GM18517 (cell line): ENCODE results near the gene GALNT10.

Source experiments
- ATAC-seq: cut with Tn5 transposase; IDR thresholded peaks from one replicate; pipeline ENCODE4 v1.9.1; 2021; ENCODE audit warnings: mild to moderate bottlenecking, moderate library complexity; ENCODE audit not compliant: unreplicated experiment

The GALNT10 gene

DNA sequence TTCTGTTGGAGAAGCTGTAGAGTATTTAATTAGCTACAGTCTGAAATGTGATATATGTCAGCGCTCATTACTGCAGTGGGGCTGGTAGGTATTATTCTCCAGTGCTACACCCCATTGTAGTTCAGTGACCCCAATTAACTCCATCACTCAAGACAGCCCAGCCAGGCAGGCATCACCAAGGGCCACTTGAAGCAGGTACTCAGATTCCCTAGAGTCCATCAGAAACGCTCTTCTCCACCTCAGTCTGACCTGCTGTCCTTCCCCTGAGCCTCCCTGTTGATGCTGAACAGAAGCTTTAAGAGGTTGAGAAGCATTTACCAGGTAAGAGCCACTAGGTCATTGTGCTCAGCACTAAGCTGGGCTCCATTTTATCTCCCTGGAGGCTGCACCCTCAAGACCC is 71.8 kb downstream of the GALNT10 start:
- ATAC-seq: no peak

DNA sequence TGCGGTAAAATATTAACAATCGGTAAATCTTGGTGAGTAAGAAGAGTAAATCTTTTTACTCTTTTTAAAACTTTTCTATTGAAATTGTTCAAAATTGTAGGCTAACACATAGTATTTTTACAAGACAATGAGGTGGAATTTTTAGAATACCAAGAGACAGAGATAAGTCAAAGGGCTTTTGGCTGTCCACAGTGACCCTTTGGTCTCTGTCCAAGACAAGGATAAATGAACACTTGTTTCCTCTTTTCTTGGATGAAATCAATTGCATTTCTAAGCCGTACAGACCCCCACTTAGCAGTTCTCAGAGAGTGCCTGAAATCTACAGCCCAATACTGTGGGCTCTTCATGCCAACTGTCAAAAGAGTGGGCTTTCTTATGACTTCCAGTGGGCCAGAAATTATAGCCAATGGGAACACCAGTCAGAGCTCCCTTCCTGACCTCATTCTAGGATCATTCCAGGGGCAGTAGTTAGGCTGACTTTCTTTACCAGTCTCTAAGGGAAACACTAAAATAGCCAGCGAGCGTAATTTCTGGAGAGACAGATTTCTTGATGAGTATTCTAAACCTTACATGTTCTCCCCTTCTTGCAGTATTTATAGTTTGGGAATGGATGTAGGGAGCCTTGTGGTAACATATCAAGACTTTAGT is 74.1 kb downstream of the GALNT10 start:
- ATAC-seq: no peak

DNA sequence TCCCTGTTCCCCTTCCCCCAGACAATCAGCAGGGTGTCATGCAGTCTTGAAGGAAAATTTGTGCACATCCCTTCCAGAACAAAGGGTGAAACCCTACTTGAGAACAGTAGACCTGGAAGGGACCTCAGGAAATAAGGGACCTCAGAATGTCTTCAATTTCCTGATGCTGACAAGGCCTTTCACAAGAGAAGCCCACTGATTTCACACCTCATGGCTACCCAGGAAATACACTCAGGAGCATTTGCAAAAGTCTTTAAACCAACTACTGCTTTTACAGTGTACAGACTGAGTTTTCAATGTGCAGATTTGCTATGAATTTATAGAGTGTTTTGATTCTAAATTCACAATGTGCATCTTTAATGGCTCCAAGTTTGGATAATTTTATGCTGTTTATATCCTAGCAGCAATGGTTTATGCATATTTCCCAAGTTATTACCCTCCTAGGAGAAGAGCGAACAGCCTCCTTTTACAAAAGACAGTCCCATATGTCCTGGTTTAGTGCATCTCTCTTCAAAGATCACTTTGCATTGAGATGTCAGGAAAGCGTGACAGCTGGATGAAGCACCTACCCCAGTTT is 74.8 kb downstream of the GALNT10 start:
- no peak for ATAC-seq

DNA sequence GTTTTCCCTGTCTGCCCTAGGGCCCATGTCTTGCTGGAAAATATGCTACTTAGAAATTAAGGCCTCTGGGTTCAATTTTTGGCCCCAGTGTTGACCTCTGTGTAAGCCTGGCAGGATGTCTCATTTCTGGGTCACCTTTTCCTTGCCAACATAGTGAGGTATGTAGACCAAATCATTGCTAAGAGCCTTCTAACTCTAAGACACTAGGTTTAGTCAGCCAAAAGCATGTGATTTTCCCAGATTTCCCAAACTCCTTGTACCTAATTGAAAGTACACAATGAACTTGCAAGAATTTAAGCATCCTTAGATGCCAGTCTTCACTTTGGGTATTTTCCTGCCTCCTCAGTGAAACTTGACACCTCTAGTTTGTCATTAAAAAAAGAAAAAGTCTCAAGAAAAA is 77.0 kb downstream of the GALNT10 start:
- no peak for ATAC-seq

DNA sequence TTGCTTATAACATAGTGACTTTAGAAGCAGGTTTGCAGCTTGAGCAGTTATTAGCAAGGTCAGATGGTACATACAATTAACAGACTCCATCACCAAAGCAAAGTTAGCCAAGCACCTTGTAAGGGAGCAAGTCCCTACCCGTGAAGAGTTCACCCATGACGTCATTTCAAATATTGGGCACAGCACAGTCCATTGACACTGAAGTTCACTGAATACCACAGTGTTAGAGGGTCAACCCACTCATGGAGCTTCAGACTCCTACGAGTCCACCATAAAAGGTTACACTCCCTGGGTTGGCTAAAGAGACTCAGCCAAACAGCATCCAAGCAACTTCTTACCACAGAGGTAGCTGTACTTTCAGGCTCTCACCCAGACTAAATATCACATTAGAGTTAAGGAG is 77.5 kb downstream of the GALNT10 start:
- ATAC-seq: no peak

DNA sequence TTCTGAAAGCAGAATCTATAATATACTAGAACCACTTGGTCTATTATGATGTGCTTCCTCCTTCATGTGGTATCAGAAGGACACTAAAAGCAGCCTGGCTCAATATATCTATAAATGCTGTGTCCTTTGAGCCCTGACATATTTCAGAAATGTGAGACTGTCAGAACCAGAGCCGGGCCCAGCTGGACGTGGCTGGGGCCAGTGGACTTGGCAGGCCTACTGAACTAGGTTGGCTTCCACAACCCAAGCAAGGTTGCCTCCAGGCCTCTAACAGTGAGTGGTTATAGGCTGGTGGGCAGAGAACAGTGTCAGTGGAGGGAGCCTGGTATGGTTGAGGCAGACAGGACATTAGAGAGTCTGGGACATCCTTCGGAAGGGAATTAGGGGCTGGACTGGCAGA is 78.9 kb downstream of the GALNT10 start:
- ATAC-seq: no peak

DNA sequence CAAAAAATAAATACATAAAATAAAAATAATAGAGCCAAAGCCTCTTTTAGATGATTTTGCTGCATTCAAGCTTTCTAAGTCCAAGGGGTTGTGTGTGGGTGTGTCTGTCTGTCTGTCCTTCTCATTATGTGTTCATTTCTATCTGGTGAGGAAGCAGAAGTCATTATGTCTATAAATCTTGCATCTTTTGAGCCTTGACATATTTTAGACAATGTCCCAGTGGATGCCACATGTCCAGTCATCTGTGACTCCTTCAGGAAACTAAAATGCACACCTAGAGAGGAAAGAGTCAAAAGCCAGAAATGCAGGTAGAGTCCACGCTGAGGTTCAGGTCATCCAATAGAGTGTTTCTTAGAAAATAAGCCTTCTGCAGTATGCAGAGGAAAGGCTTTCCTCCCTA is 80.9 kb downstream of the GALNT10 start:
- no peak for ATAC-seq

DNA sequence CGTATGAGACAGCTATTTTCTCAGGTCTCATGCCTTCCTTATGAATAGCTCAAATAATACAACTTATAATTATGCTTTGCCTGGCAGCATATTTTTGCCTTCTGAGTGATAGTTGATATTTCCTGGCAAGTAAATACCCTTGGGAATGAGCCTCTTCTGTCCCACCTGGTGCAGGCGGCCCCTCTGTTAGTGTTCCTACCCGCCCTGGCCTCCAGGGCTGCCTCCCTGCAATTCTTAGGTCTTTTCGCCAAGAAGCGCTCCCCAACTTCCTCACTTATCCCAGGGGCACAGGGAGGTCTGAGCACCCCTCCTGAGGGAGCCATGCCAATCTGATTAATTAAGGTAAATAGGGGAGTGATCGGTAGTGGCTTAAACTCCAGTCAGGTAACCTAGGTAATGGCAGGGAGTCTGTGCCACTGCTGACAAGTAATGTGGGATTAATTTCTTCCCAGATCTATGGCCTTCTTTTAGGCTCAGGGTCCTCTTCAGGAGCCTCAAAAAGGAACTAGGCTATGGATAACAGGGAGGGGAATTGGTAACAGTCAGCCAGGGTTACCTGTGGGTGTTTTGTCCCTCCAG is 81.5 kb downstream of the GALNT10 start:
- ATAC-seq: no peak

DNA sequence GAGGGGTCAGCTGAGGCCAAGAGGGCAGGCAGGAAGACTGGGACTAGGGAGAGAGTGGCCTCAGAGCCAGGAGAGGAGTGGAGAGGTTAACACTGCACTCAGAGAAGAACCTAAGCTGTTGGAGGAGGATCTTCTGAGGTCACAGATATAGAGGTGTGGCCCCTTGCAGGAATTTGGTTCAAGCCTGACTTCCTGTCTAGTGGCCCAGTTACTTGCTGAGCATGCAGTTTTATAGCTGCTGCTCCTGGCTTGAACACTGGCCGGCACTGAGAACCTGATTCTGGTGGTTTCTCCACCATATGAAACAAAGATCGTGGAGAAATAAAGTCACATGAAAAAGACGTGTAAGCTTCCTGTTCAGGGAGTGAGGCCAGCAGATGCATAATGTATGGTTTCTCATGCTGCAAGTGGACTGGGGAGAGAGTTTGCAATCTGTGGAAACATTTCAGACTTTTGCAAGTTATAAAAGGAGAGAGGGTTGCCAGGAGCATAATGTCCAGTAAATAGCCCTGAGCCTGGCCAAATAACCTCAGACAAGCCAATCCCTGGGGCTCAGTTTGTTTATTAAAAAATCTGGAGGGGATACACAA is 82.6 kb downstream of the GALNT10 start:
- no peak for ATAC-seq

DNA sequence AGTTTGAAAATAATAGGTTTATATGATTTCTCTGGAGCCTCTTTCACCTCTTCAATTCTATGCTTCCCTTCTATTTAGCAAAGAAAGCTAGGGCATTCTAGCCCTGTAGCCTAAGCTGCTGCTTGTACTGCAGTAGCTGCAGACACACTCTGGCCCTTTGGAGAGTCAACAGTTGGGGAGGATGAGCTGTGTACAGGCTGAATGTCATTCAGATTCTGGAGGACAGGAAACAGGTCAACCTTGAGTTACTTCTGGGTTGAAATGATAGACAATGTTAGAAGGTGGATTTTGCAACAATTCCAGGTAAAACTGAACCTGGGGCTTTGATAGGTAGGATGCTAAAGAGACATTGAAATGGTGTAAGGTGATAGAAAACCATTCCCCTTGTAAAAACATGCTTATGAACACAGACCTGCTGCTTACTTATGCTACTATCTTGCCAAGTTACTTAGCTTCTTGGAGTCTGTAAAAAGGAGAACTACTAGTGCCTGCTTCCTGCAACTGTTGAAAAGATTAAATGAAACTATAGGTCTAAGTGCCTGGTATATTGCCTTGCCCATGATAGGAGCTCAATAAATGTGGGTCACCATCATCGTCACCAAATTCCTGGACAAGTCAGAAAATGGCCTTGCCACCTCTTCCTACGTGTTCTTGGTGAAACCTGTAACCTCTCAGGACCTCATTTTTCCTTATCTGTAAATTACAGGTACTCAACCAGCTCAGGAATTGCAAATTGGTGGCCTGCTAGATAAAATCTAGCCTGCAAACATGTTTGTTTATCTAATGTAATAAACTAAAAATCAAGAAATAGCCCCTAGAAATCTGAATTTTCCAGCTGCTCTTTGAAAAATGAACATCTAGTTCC is 83.7 kb downstream of the GALNT10 start:
- no peak for ATAC-seq

DNA sequence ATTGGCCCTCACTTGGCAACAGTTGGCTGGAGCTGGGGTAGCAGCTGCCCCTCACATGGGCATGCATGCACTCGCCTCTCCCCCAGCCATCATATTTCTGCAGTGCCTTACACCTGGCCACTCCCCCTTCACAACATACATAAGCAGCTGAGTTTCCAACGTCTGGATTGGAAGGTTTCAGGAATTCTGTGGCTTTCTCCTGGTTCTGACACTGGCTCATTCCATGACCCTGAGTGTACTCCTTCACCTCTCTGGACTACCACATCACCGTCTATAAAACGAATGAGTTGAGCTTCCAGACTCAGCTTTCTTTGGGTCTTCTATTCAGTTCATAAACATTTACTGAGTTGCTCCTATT is 84.3 kb downstream of the GALNT10 start:
- ATAC-seq: no peak

DNA sequence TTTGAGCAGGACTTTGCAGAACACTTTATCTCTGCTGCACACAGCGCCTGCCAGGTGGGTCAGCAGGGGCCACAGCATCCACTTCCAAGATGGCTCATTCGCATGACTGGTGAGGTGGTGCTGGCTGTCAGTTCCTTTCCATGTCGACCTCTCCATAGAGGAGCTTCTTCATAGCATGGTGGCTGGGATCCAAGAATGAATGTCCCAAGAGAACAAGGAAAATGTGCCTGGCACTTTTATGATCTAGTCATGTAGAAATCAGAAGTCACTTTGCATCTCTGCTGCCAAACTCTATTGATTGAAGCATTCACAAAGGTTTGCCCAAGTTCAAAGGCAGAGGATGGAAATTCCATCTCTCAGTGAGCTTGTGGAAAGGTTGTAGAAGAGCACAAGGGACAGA is 85.0 kb downstream of the GALNT10 start:
- ATAC-seq: no peak

DNA sequence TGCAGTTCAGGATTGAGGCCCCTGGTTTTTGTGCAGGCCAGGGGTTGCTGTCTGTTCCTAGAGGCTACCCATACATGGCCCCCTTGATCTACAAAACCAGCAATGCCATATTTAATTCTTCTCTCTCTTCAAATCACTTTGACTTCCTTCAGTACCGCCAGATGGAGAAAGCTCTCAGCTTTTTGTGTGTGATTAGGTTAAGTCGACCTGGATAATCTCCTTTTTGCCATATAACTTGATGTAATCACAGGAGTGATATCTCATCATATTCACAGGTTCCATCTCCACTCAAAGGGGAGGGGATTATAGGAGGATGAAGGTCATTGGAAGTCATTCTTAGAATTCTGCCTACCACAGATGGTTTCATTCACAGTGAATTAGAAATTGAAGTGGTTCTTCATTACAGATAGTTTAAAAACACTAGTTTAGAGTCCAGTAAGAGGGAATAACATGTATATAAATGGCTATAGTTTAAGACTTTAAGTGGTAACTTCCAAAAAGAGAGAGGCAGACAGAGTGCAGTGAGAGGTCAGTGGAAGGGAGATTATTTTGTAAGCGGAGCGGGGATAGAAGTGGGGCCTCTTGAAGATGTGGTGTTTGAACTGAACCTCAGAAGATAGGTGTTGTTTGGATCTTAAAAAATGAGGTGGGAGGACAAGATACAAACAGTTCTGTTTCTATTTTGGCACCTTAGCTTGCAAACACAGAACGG is 85.9 kb downstream of the GALNT10 start:
- ATAC-seq: no peak

DNA sequence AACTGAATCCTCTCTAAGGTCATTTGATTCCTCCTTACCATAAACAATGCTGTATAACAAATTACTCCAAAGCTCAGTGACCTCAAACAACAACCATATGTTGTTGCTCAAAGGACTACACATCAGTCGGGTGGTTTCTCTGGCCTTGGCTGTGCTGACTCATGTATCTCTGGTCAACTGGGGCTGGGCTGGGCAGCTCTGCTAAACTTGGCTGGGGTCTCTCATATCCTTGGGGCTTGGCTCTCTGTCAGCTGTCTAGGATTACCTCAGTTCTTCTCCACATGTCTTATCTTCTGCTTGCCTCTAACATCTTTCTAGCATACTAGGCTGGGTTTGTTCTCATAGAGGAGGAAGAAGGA is 86.4 kb downstream of the GALNT10 start:
- ATAC-seq: no peak

DNA sequence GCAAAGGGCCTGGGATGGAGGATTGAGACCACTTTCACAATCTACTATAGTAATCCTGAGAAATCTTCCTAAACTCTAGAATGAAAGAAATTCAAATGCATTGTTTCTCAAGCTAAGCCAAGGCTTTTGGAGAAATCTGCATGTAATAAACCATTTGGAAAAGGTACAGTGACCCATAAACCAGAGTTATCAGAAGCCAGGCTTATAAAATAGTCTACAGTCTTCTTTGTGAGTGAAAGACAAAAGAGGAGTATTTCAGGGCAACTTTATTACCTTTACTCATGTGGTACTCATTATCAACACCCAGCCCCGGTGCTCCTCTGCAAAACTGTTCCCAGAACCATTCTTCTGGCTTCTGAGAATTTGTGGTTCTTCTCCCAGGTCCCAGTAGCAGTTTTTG is 87.0 kb downstream of the GALNT10 start:
- ATAC-seq: no peak

DNA sequence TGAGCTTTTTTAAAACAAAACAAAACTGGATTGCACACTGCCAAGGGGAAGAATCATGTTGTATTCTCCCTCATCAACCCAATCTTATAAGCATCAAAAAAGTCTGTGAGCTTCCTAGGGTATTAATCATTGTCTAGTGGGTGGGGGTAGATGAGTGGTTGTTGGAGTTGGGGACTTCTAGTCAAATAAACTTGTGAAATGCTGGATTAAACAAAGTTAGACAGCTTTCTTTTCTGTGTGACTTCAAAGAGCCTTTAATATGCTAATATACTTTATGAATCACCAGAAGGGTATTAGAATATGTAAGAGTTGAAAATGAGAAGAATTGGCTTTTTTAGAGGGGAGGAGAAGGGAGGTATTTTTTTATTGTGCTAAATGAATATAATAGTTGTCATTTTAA is 87.7 kb downstream of the GALNT10 start:
- ATAC-seq: no peak

DNA sequence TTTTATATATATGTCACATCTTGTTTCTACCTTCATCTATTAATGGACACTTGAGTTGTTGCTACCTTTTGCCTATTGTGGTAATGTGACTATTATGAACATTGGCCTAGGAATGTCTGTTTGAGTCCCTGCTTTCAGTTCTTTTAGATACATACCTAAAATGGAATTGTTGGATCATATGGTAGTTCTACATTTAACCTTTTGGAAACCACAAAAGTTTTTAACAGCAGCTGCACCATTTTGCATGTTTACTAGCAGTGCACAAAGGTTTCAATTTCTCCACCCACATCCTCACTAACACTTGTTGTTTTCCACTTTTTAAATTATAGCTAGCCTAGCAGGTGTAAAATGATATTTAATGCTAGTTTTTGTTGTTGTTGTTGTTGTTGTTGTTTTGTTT is 88.4 kb downstream of the GALNT10 start:
- peak; percentile 80 for ATAC-seq

DNA sequence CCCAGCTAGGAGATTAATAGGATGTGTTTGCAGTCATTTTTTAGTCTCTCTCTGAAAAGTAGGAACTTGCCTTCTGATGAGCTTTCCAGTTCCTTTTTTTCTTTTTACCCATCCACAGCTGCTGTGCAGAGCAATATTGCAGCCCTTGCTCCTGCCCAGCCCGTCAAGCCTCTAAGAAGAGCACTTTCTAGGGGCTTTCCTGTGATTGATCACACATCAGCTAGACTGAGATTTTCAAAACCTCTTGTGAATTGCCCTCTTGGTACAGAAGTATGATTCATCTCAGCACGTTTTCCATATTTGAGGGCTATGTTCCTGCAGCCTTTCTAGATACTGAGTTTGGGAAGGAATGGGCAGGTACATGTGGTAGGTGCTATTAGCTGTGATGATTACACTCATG is 93.9 kb downstream of the GALNT10 start:
- ATAC-seq: peak; percentile 91

DNA sequence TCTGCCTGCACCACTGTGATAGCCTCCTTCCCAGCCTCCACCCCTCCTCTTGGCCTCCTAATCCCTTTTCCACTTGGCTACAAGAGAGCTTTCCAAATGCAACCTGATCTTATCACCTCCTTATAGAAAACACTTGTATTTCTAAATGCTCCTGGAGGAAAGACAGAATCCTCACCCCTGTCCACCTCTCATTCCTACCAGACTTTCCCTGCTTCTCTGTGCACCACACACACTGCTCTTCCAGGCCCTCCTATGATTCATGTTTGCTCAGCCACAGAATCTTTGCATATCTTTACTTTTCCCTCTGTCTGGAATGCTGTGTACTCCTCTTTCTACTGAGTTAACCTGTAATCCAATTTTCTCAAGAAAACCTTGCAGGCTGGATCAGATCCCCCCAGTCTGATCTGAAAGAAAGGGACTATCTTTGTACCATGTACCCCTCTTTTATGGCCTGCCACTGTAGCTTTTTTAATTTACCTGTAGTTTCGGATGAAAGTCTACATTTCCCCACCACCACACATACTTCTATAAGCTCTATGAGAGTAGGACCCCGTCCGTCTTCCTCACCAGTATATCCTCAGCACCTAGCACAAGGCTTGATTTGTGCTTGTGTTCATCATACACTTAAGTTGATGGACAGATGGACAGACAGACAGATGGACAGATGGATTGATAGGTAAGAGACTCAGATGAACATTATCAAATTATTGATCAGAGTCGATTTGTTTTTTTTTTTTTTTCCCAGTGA is 95.3 kb downstream of the GALNT10 start:
- no peak for ATAC-seq

DNA sequence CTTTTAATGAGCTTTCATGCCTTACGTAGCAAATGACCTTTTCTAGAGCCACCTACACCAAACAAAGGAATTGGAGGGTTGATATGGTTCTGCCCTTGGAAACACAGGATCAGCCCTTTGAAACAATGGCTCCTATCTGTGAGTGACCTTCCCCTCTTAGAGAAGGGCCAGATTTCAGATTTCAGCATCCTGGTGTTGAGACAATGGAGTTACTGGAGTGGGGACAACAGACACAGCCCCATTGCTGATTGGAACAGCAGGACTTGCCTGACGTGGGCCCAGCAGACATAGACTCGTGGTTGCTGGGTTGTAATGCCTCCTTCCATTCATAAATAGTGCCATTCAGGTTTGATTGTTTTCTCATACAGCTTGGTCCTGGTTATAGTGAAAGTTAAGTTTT is 96.0 kb downstream of the GALNT10 start:
- no peak for ATAC-seq
